Measurements from ENCODE around the gene USO1. TPM values are rescaled to one million over a fixed set of nuclear protein-coding genes. Genes with fewer than 3 reads are reported as not detected.
"Not testable (repeated sequence)": the region's sequence is repeated elsewhere in the genome, so short reads cannot be mapped to it uniquely, and the experiment has no call there.

USO1 gene
- total and polyA plus RNA-seq, 2 donors (not counting 3 experiments of a cell fraction or from before 2014, with no cell fraction given), result 29.1 to 66.0 TPM

- H3K36me3 ChIP-seq (ENCODE audit: control insufficient read depth in 2 of 2, extremely low read depth in 1 of 2, insufficient read depth in 2 of 2, low read length in 2 of 2), result no peaks in the 10 kb centered on the region
- H3K27me3 ChIP-seq (ENCODE audit: control insufficient read depth in 2 of 2, insufficient read depth in 2 of 2, low read length in 2 of 2), result no peaks in the 10 kb centered on the region
- H3K27ac ChIP-seq (ENCODE audit: insufficient read depth, low read depth, low read length), result no peak overlapping the region
- dilution Hi-C loops (cut with MboI; ENCODE audit: extremely low pct_ligation_motif_present, low sequenced_read_pairs) (no loop called here), intact Hi-C loops (cut with micrococcal nuclease) (no loop called here)
- H3K4me1 ChIP-seq (ENCODE audit: control insufficient read depth, extremely low read depth, insufficient read depth, low read length), result no peaks in the 10 kb centered on the region
- TF ChIP-seq EZH2 (IDR thresholded peaks at IDR 0.05; ENCODE audit: borderline replicate concordance, low read depth, low read length, severe bottlenecking), result no peak
- TF ChIP-seq JUN (IDR thresholded peaks at IDR 0.05; ENCODE audit: borderline replicate concordance, insufficient read depth, insufficient read length, low read depth), result no peak
- no peak for TF ChIP-seq FOS (IDR thresholded peaks at IDR 0.05; ENCODE audit: borderline replicate concordance, insufficient read depth, low read length)
- no peak for TF ChIP-seq MYC (IDR thresholded peaks at IDR 0.05; ENCODE audit: low read depth, low read length)
- TF ChIP-seq CTCF (IDR thresholded peaks at IDR 0.05; ENCODE audit: extremely low read depth in 1 of 2, insufficient read depth in 1 of 2, low read depth in 1 of 2, low read length in 2 of 2), result no peak
- TF ChIP-seq MAX (IDR thresholded peaks at IDR 0.05; ENCODE audit: insufficient read depth, insufficient read length), result no peak
- TF ChIP-seq POLR2AphosphoS5 (IDR thresholded peaks at IDR 0.05; ENCODE audit: insufficient read depth, low read depth, low read length), result no peak
- no peak for TF ChIP-seq POLR2A (IDR thresholded peaks at IDR 0.05; ENCODE audit: low read depth, low read length)
- no peak for TF ChIP-seq GATA2 (IDR thresholded peaks at IDR 0.05; ENCODE audit: insufficient read depth, insufficient read length, low read depth, low read length)
- no peaks in the 10 kb centered on the region for H3K79me2 ChIP-seq (ENCODE audit: control insufficient read depth, insufficient read depth, low read length)
- no peak for DNase-seq (ENCODE audit: low read depth, low spot score)
- no peak overlapping the region for H3K4me2 ChIP-seq (ENCODE audit: insufficient read depth, low read length)
- H3K9me1 ChIP-seq (replicated peaks; ENCODE audit: control insufficient read depth, extremely low read depth, insufficient read depth, low read length), result no peaks in the 10 kb centered on the region
- no peak overlapping the region for H3K4me3 ChIP-seq (replicated peaks in 1 of 3; ENCODE audit: insufficient read depth in 1 of 3, low read depth in 1 of 3, low read length in 3 of 3)
- no peaks in the 10 kb centered on the region for H3K9me3 ChIP-seq (replicated peaks; ENCODE audit: control insufficient read depth, insufficient read depth, low read length)
- POLR2A ChIA-PET, result no interaction called here
- H3K9ac ChIP-seq (replicated peaks; ENCODE audit: extremely low read depth, insufficient read depth, low read length), result no peak overlapping the region
- H2AFZ ChIP-seq (ENCODE audit: low read depth, low read length), result no peak overlapping the region
- CTCF ChIA-PET, result no interaction called here
- no peaks in the 10 kb centered on the region for H4K20me1 ChIP-seq (replicated peaks; ENCODE audit: control insufficient read depth, extremely low read depth, insufficient read depth, low read length)
- BruUV-seq (replicated peaks), result no TSS peak
- no peak for FAIRE-seq
These were observed 38.0 kb upstream of the USO1 start for GRCh38 chr4:75686346-75686745.

GRCh38 chr4:75687125-75687524 is 37.3 kb upstream of the USO1 start:
- H3K36me3 ChIP-seq (ENCODE audit: control insufficient read depth in 2 of 2, extremely low read depth in 1 of 2, insufficient read depth in 2 of 2, low read length in 2 of 2); H3K4me2 ChIP-seq (ENCODE audit: insufficient read depth, low read length); H3K4me1 ChIP-seq (ENCODE audit: control insufficient read depth, extremely low read depth, insufficient read depth, low read length); H3K9me1 ChIP-seq (replicated peaks; ENCODE audit: control insufficient read depth, extremely low read depth, insufficient read depth, low read length); FAIRE-seq; POLR2A ChIA-PET; H3K4me3 ChIP-seq (replicated peaks in 1 of 3; ENCODE audit: insufficient read depth in 1 of 3, low read depth in 1 of 3, low read length in 3 of 3); DNase-seq (ENCODE audit: low read depth, low spot score); H4K20me1 ChIP-seq (replicated peaks; ENCODE audit: control insufficient read depth, extremely low read depth, insufficient read depth, low read length); H2AFZ ChIP-seq (ENCODE audit: low read depth, low read length); BruUV-seq (replicated peaks); H3K27me3 ChIP-seq (ENCODE audit: control insufficient read depth in 2 of 2, insufficient read depth in 2 of 2, low read length in 2 of 2); dilution Hi-C loops (cut with MboI; ENCODE audit: extremely low pct_ligation_motif_present, low sequenced_read_pairs); H3K9me3 ChIP-seq (replicated peaks; ENCODE audit: control insufficient read depth, insufficient read depth, low read length); H3K79me2 ChIP-seq (ENCODE audit: control insufficient read depth, insufficient read depth, low read length); H3K9ac ChIP-seq (replicated peaks; ENCODE audit: extremely low read depth, insufficient read depth, low read length); intact Hi-C loops (cut with micrococcal nuclease); H3K27ac ChIP-seq (ENCODE audit: insufficient read depth, low read depth, low read length): not testable (repeated sequence)
- CTCF ChIA-PET, result interaction anchor here (2.2 kb wide), 1 partner anchor 37 kb away, joined by 6 read pairs; the partner anchor contains the start of gene USO1

- BruUV-seq (replicated peaks); H3K27me3 ChIP-seq (ENCODE audit: control insufficient read depth in 2 of 2, insufficient read depth in 2 of 2, low read length in 2 of 2); H3K4me1 ChIP-seq (ENCODE audit: control insufficient read depth, extremely low read depth, insufficient read depth, low read length); H3K9me3 ChIP-seq (replicated peaks; ENCODE audit: control insufficient read depth, insufficient read depth, low read length); FAIRE-seq; dilution Hi-C loops (cut with MboI; ENCODE audit: extremely low pct_ligation_motif_present, low sequenced_read_pairs); H3K4me3 ChIP-seq (replicated peaks in 1 of 3; ENCODE audit: insufficient read depth in 1 of 3, low read depth in 1 of 3, low read length in 3 of 3); H3K9me1 ChIP-seq (replicated peaks; ENCODE audit: control insufficient read depth, extremely low read depth, insufficient read depth, low read length); POLR2A ChIA-PET; H3K4me2 ChIP-seq (ENCODE audit: insufficient read depth, low read length); H3K9ac ChIP-seq (replicated peaks; ENCODE audit: extremely low read depth, insufficient read depth, low read length); H3K36me3 ChIP-seq (ENCODE audit: control insufficient read depth in 2 of 2, extremely low read depth in 1 of 2, insufficient read depth in 2 of 2, low read length in 2 of 2); DNase-seq (ENCODE audit: low read depth, low spot score); H3K27ac ChIP-seq (ENCODE audit: insufficient read depth, low read depth, low read length); H4K20me1 ChIP-seq (replicated peaks; ENCODE audit: control insufficient read depth, extremely low read depth, insufficient read depth, low read length); H2AFZ ChIP-seq (ENCODE audit: low read depth, low read length); H3K79me2 ChIP-seq (ENCODE audit: control insufficient read depth, insufficient read depth, low read length); intact Hi-C loops (cut with micrococcal nuclease): not testable (repeated sequence)
- CTCF ChIA-PET, result interaction anchor here (1.9 kb wide), 1 partner anchor 9 kb away, joined by 4 read pairs; no protein-coding TSS in a partner anchor
These were observed 32.3 kb upstream of the USO1 start for GRCh38 chr4:75692066-75692465.
